ENCODE results near the gene NDC1.

The NDC1 gene

GRCh38 chr1:53729456-53730223, 108.5 kb downstream of the NDC1 start:
- H3K9me3 ChIP-seq (replicated peaks; ENCODE audit: insufficient read depth, low read length): no peaks in the 10 kb centered on the region
- H3K4me1 ChIP-seq (ENCODE audit: low read length): peaks cover 12% of the 10 kb centered on the region
- DNase-seq: no peak
- H3K79me2 ChIP-seq (ENCODE audit: low read length): peaks cover 11% of the 10 kb centered on the region
- H3K9me2 ChIP-seq (replicated peaks; ENCODE audit: insufficient read depth, low read length): no peaks in the 10 kb centered on the region
- no peak overlapping the region for H2AFZ ChIP-seq (ENCODE audit: low read length)
- H3K27me3 ChIP-seq (replicated peaks; ENCODE audit: insufficient read depth, low read length): no peaks in the 10 kb centered on the region
- no peaks in the 10 kb centered on the region for H3K36me3 ChIP-seq (replicated peaks; ENCODE audit: insufficient read depth, low read length)
- no peak overlapping the region for H3K4me2 ChIP-seq (ENCODE audit: low read depth, low read length)
- no peak overlapping the region for H3K27ac ChIP-seq (ENCODE audit: low read length)
- no peak overlapping the region for H3K4me3 ChIP-seq (ENCODE audit: low read length)
- TF ChIP-seq CTCF (IDR thresholded peaks at IDR 0.05; ENCODE audit: low read length): no peak
- TF ChIP-seq EZH2phosphoT487 (IDR thresholded peaks at IDR 0.05; ENCODE audit: low read length): no peak
- no peak for TF ChIP-seq EZH2 (optimal IDR thresholded peaks at IDR 0.05; ENCODE audit: low read depth, low read length)
- no peak overlapping the region for H3K9ac ChIP-seq (ENCODE audit: low read length)
- peaks cover 10% of the 10 kb centered on the region for H3F3A ChIP-seq (ENCODE audit: insufficient read depth, low read length)
- H4K20me1 ChIP-seq (ENCODE audit: insufficient read depth, low read length): no peaks in the 10 kb centered on the region

GRCh38 chr1:53728702-53729455, 109.2 kb downstream of the NDC1 start:
- peaks cover 3% of the 10 kb centered on the region; the same call in 1 of the 2 replicates for H3F3A ChIP-seq (ENCODE audit: insufficient read depth, low read length)
- no peak overlapping the region for H3K27ac ChIP-seq (ENCODE audit: low read length)
- H2AFZ ChIP-seq (ENCODE audit: low read length): no peak overlapping the region
- H3K4me1 ChIP-seq (ENCODE audit: low read length): peaks cover 5% of the 10 kb centered on the region
- no peak for DNase-seq
- H3K4me2 ChIP-seq (ENCODE audit: low read depth, low read length): no peak overlapping the region
- H3K79me2 ChIP-seq (ENCODE audit: low read length): peaks cover 10% of the 10 kb centered on the region
- H3K9ac ChIP-seq (ENCODE audit: low read length): no peak overlapping the region
- H3K27me3 ChIP-seq (replicated peaks; ENCODE audit: insufficient read depth, low read length): no peaks in the 10 kb centered on the region
- H3K36me3 ChIP-seq (replicated peaks; ENCODE audit: insufficient read depth, low read length): no peaks in the 10 kb centered on the region
- no peak for TF ChIP-seq EZH2phosphoT487 (IDR thresholded peaks at IDR 0.05; ENCODE audit: low read length)
- no peak for TF ChIP-seq CTCF (IDR thresholded peaks at IDR 0.05; ENCODE audit: low read length)
- no peak for TF ChIP-seq EZH2 (optimal IDR thresholded peaks at IDR 0.05; ENCODE audit: low read depth, low read length)
- H3K9me3 ChIP-seq (replicated peaks; ENCODE audit: insufficient read depth, low read length): no peaks in the 10 kb centered on the region
- H3K9me2 ChIP-seq (replicated peaks; ENCODE audit: insufficient read depth, low read length): no peaks in the 10 kb centered on the region
- H4K20me1 ChIP-seq (ENCODE audit: insufficient read depth, low read length): no peaks in the 10 kb centered on the region
- no peak overlapping the region for H3K4me3 ChIP-seq (ENCODE audit: low read length)

GRCh38 chr1:53728196-53728595, 109.9 kb downstream of the NDC1 start:
- H2AFZ ChIP-seq (ENCODE audit: low read length): no peak overlapping the region
- no peaks in the 10 kb centered on the region for H3K36me3 ChIP-seq (replicated peaks; ENCODE audit: insufficient read depth, low read length)
- H3K9ac ChIP-seq (ENCODE audit: low read length): no peak overlapping the region
- H3K9me3 ChIP-seq (replicated peaks; ENCODE audit: insufficient read depth, low read length): no peaks in the 10 kb centered on the region
- no peaks in the 10 kb centered on the region for H4K20me1 ChIP-seq (ENCODE audit: insufficient read depth, low read length)
- H3K9me2 ChIP-seq (replicated peaks; ENCODE audit: insufficient read depth, low read length): no peaks in the 10 kb centered on the region
- no peak for DNase-seq
- no peaks in the 10 kb centered on the region for H3K4me1 ChIP-seq (ENCODE audit: low read length)
- H3K4me3 ChIP-seq (ENCODE audit: low read length): no peak overlapping the region
- no peak overlapping the region for H3K4me2 ChIP-seq (ENCODE audit: low read depth, low read length)
- peaks cover 3% of the 10 kb centered on the region for H3K79me2 ChIP-seq (ENCODE audit: low read length)
- no peaks in the 10 kb centered on the region for H3K27me3 ChIP-seq (replicated peaks; ENCODE audit: insufficient read depth, low read length)
- TF ChIP-seq EZH2 (optimal IDR thresholded peaks at IDR 0.05; ENCODE audit: low read depth, low read length) (no peak), EZH2phosphoT487 (IDR thresholded peaks at IDR 0.05; ENCODE audit: low read length) (no peak)
- H3K27ac ChIP-seq (ENCODE audit: low read length): no peak overlapping the region
- H3F3A ChIP-seq (ENCODE audit: insufficient read depth, low read length): no peaks in the 10 kb centered on the region
